Measurements from ENCODE around the gene PFKFB2. TPM values are rescaled to one million over a fixed set of nuclear protein-coding genes. Genes with fewer than 3 reads are reported as not detected.

Gene PFKFB2
- total RNA-seq, 1 donor from 2014 or later = 5.1 TPM

GRCh38 chr1:207078578-207079132 is 25.6 kb downstream of the PFKFB2 start:
- no peak for TF ChIP-seq CTCF (conservative IDR thresholded peaks at IDR 0.05; ENCODE audit: low read depth, low read length)
- no peak for DNase-seq (ENCODE audit: low read depth)
- no peak overlapping the region for H3K4me3 ChIP-seq (ENCODE audit: low read depth, low read length)

- no peak for TF ChIP-seq CTCF (conservative IDR thresholded peaks at IDR 0.05; ENCODE audit: low read depth, low read length)
- no peak for DNase-seq (ENCODE audit: low read depth)
- H3K4me3 ChIP-seq (ENCODE audit: low read depth, low read length) = no peak overlapping the region
These were observed 26.7 kb downstream of the PFKFB2 start for GRCh38 chr1:207079706-207080241.

GRCh38 chr1:207081088-207081487 is 28.0 kb downstream of the PFKFB2 start:
- TF ChIP-seq CTCF (conservative IDR thresholded peaks at IDR 0.05; ENCODE audit: low read depth, low read length) = no peak
- no peak for DNase-seq (ENCODE audit: low read depth)
- H3K4me3 ChIP-seq (ENCODE audit: low read depth, low read length) = no peak overlapping the region

- TF ChIP-seq CTCF (conservative IDR thresholded peaks at IDR 0.05; ENCODE audit: low read depth, low read length) = no peak
- no peak for DNase-seq (ENCODE audit: low read depth)
- no peak overlapping the region for H3K4me3 ChIP-seq (ENCODE audit: low read depth, low read length)
These were observed 28.7 kb downstream of the PFKFB2 start for GRCh38 chr1:207081806-207082205.

- DNase-seq (ENCODE audit: low read depth) = no peak
- no peak overlapping the region for H3K4me3 ChIP-seq (ENCODE audit: low read depth, low read length)
- TF ChIP-seq CTCF (conservative IDR thresholded peaks at IDR 0.05; ENCODE audit: low read depth, low read length) = no peak
These were observed 31.2 kb downstream of the PFKFB2 start for GRCh38 chr1:207084232-207084631.

- TF ChIP-seq CTCF (conservative IDR thresholded peaks at IDR 0.05; ENCODE audit: low read depth, low read length) = peak; percentile 74
- H3K4me3 ChIP-seq (ENCODE audit: low read depth, low read length) = no peak overlapping the region
- no peak for DNase-seq (ENCODE audit: low read depth)
These were observed 31.7 kb downstream of the PFKFB2 start for GRCh38 chr1:207084701-207085180.

- TF ChIP-seq CTCF (conservative IDR thresholded peaks at IDR 0.05; ENCODE audit: low read depth, low read length) = no peak
- DNase-seq (ENCODE audit: low read depth) = no peak
- H3K4me3 ChIP-seq (ENCODE audit: low read depth, low read length) = no peak overlapping the region
These were observed 32.8 kb downstream of the PFKFB2 start for GRCh38 chr1:207085887-207086286.
